Loucy (cell line): ENCODE measurements around the gene ERG28.

ENCODE experiments used
- CTCF ChIP-seq: fragments of 200-600 bp; sonication (generic); conservative IDR thresholded peaks from 2 replicates; pipeline ENCODE4 v1.5.1; 2014; ENCODE audit warnings: mild to moderate bottlenecking, antibody characterized with exemption, low read length
- EZH2phosphoT487 ChIP-seq: fragments of 200-600 bp; IDR thresholded peaks from 2 replicates; pipeline ENCODE4 v1.6.1; 2018; ENCODE audit warnings: antibody characterized with exemption, mild to moderate bottlenecking, moderate library complexity, borderline replicate concordance

- TF ChIP-seq CTCF (no peak), EZH2phosphoT487 (no peak)
Measured at GRCh38 chr14:75648066-75648838, 12.4 kb downstream of the ERG28 start.
